Mesendoderm (in vitro differentiated cells): ENCODE data around the gene RADIL. TPM values are rescaled to one million over a fixed set of nuclear protein-coding genes. Genes with fewer than 3 reads are reported as not detected.

Experiments used
- DNase-seq: peaks from one replicate; pipeline ENCODE4 v3.0.0; 2013
- H2AK5ac ChIP-seq: 2 replicates; pipeline ENCODE4 v1.6.1; 2013; ENCODE audit warnings: low read length, inconsistent platforms
- H2BK120ac ChIP-seq: 2 replicates; pipeline ENCODE4 v1.6.1; 2013; ENCODE audit warnings: low read depth, mild to moderate bottlenecking, low read length, moderate library complexity, mixed read lengths
- H2BK15ac ChIP-seq: replicated peaks from 2 replicates; pipeline ENCODE4 v1.6.1; 2013; ENCODE audit warnings: low read depth, mild to moderate bottlenecking, moderate library complexity
- H2BK5ac ChIP-seq: 2 replicates; pipeline ENCODE4 v1.6.1; 2013; ENCODE audit warnings: low read length, inconsistent platforms
- H3K18ac ChIP-seq: 2 replicates; pipeline ENCODE4 v1.6.1; 2013; ENCODE audit warnings: mild to moderate bottlenecking, low read length, mixed read lengths
- H3K23ac ChIP-seq: one replicate; pipeline ENCODE4 v1.6.1; 2013; ENCODE audit warnings: low read length
- H3K27ac ChIP-seq: 2 replicates; pipeline ENCODE4 v1.5.1; 2013; ENCODE audit warnings: low read depth, mild to moderate bottlenecking, inconsistent platforms, low read length, moderate library complexity
- H3K27me3 ChIP-seq: 2 replicates; pipeline ENCODE4 v1.6.1; 2013; ENCODE audit warnings: low read length, control low read depth, mild to moderate bottlenecking, inconsistent platforms; ENCODE audit not compliant: insufficient read depth, poor library complexity
- H3K36me3 ChIP-seq: 2 replicates; pipeline ENCODE4 v1.6.1; 2013; ENCODE audit warnings: low read length, inconsistent platforms; ENCODE audit not compliant: control insufficient read depth, insufficient read depth
- H3K4ac ChIP-seq: one replicate; pipeline ENCODE4 v1.6.1; 2013; ENCODE audit warnings: low read depth, mild to moderate bottlenecking, low read length, moderate library complexity
- H3K4me1 ChIP-seq: 2 replicates; pipeline ENCODE4 v1.6.1; 2013; ENCODE audit warnings: low read depth, low read length, inconsistent platforms; ENCODE audit not compliant: control insufficient read depth
- H3K4me2 ChIP-seq: 2 replicates; pipeline ENCODE4 v1.6.1; 2013; ENCODE audit warnings: low read length
- H3K4me3 ChIP-seq: 2 replicates; pipeline ENCODE4 v1.5.1; 2013; ENCODE audit warnings: mild to moderate bottlenecking, low read length
- H3K56ac ChIP-seq: one replicate; pipeline ENCODE4 v1.6.1; 2013; ENCODE audit warnings: low read length
- H3K79me1 ChIP-seq: 2 replicates; pipeline ENCODE4 v1.6.1; 2013; ENCODE audit warnings: low read length, inconsistent platforms
- H3K79me2 ChIP-seq: 2 replicates; pipeline ENCODE4 v1.6.1; 2013; ENCODE audit warnings: mild to moderate bottlenecking, low read length; ENCODE audit not compliant: control insufficient read depth, insufficient read depth
- H3K9ac ChIP-seq: 2 replicates; pipeline ENCODE4 v1.6.1; 2013; ENCODE audit warnings: low read length, inconsistent platforms
- H4K5ac ChIP-seq: one replicate; pipeline ENCODE4 v1.6.1; 2013; ENCODE audit warnings: low read length
- H4K8ac ChIP-seq: one replicate; pipeline ENCODE4 v1.6.1; 2013; ENCODE audit warnings: low read depth, mild to moderate bottlenecking, control low read depth, low read length, moderate library complexity
- WGBS: extraction: QIAGEN DNeasy Blood & Tissue Kit; methylation state at CpG from one replicate; pipeline ENCODE4 v1.1.7; 2013; ENCODE audit warnings: low lambda C conversion rate, missing lambda C conversion rate; ENCODE audit not compliant: insufficient coverage; ENCODE audit errors: extremely low coverage; 5-methylcytosine and 5-hydroxymethylcytosine counted together
- polyA plus RNA-seq, 2 experiments: library from polyadenylated mRNA; stranded (reverse); fragments of 200-250 nt; gene quantifications; one replicate each; pipeline ENCODE4 v1.2.3, GENCODE V29; 2013

Gene RADIL
- polyA plus RNA-seq (2013, experiment 1 of 2), result 1.6 TPM
- 1.4 TPM for polyA plus RNA-seq (2013, experiment 2 of 2)

GRCh38 chr7:4883372-4884144 lies at the start of gene RADIL:
Gene RADIL (minus strand): TSS chr7:4883716. CDS start chr7:4878139, 5,577 bp downstream.
- H3K4ac ChIP-seq, result no peak within 1 kb of the TSS
- no peak within 1 kb of the TSS for H4K5ac ChIP-seq
- no peak within 1 kb of the TSS for H3K27ac ChIP-seq
- H3K4me3 ChIP-seq, result peak within 1 kb of the TSS; percentile 40
- no peaks in the 10 kb centered on the region for H3K4me1 ChIP-seq
- peak within 1 kb of the TSS; percentile 73 for H3K4me2 ChIP-seq
- no CpG with 5 or more reads among the region's 72 CpGs for WGBS
- peak; percentile 96 for DNase-seq
- no peaks in the 10 kb centered on the region for H3K79me1 ChIP-seq
- no peak within 1 kb of the TSS for H2BK120ac ChIP-seq
- no peaks in the 10 kb centered on the region for H3K79me2 ChIP-seq
- H2AK5ac ChIP-seq, result no peak within 1 kb of the TSS
- H4K8ac ChIP-seq, result no peak within 1 kb of the TSS
- peak within 1 kb of the TSS; percentile 85 for H3K56ac ChIP-seq
- H2BK5ac ChIP-seq, result no peak within 1 kb of the TSS
- H3K9ac ChIP-seq, result peak within 1 kb of the TSS; percentile 68
- H3K18ac ChIP-seq, result peak within 1 kb of the TSS; percentile 91
- no peaks in the 10 kb centered on the region for H3K27me3 ChIP-seq
- no peak within 1 kb of the TSS for H2BK15ac ChIP-seq
- H3K36me3 ChIP-seq, result no peaks in the 10 kb centered on the region
- no peak within 1 kb of the TSS for H3K23ac ChIP-seq

- Histone ChIP-seq H3K4me2 (no peak overlapping the region), H3K79me2 (no peaks in the 10 kb centered on the region), H3K36me3 (no peaks in the 10 kb centered on the region), H3K9ac (no peak overlapping the region), H2BK15ac (no peak overlapping the region), H3K4ac (no peak overlapping the region), H3K27me3 (no peaks in the 10 kb centered on the region), H4K8ac (no peak overlapping the region), H4K5ac (no peak overlapping the region), H2AK5ac (no peak overlapping the region), H3K56ac (no peak overlapping the region), H2BK5ac (no peak overlapping the region), H3K4me1 (no peaks in the 10 kb centered on the region), H3K79me1 (no peaks in the 10 kb centered on the region), H3K23ac (no peak overlapping the region), H2BK120ac (no peak overlapping the region), H3K4me3 (no peak overlapping the region), H3K27ac (no peak overlapping the region), H3K18ac (no peak overlapping the region)
- peak; percentile 55 for DNase-seq
- WGBS, result no CpG with 5 or more reads among the region's 12 CpGs
Measured at GRCh38 chr7:4931943-4932342, 48.4 kb upstream of the RADIL start.

DNA sequence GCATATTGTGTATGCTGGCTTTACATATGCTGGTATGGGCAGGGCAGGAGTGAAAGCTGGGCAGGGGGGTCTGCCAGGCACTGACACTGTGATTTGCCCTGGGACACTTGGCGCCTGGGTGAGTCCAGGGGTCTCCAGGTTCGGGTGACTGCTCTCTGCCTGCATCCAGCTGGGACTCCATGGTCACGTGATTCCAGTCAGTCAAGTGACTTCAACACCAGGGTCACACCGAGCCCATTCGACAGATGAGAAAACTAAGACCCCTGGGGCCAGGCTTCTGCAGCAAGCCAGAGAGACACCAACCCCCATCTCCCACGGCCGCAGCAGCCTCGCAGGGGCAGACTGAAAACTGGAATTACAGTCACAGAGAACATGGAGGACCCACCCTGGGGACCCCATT lies 45.5 kb upstream of the RADIL start:
- H4K5ac ChIP-seq, result no peak overlapping the region
- H3K4me2 ChIP-seq, result no peak overlapping the region
- DNase-seq, result no peak
- H3K36me3 ChIP-seq, result no peaks in the 10 kb centered on the region
- no peak overlapping the region for H3K56ac ChIP-seq
- H3K4me3 ChIP-seq, result no peak overlapping the region
- H2AK5ac ChIP-seq, result no peak overlapping the region
- no peak overlapping the region for H4K8ac ChIP-seq
- no peak overlapping the region for H3K9ac ChIP-seq
- no peak overlapping the region for H3K23ac ChIP-seq
- no peak overlapping the region for H2BK120ac ChIP-seq
- H3K4me1 ChIP-seq, result no peaks in the 10 kb centered on the region
- H3K27me3 ChIP-seq, result no peaks in the 10 kb centered on the region
- H3K27ac ChIP-seq, result no peak overlapping the region
- H3K79me1 ChIP-seq, result no peaks in the 10 kb centered on the region
- WGBS, result no CpG with 5 or more reads among the region's 8 CpGs
- no peak overlapping the region for H3K18ac ChIP-seq
- H3K4ac ChIP-seq, result no peak overlapping the region
- no peaks in the 10 kb centered on the region for H3K79me2 ChIP-seq
- no peak overlapping the region for H2BK15ac ChIP-seq
- no peak overlapping the region for H2BK5ac ChIP-seq

DNA sequence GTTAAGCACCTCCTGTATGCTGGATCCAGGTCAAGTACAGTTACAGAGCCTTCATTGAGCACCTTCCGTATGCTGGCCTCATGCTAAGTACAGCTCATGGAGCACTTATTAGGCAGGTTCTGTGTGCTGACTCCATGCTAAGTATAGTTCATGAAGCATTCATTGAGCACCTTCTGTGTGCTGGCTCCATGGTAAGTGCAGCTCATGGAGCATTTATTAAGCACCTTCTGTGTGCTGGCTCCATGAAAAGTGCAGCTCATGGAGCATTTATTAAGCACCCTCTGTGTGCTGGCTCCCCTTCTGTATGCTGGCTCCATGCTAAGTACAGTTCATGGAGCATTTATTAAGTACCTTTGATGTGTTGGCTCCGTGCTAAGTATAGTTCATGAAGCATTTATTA lies 44.9 kb upstream of the RADIL start:
- no peak overlapping the region for H3K23ac ChIP-seq
- no peaks in the 10 kb centered on the region for H3K4me1 ChIP-seq
- no peak overlapping the region for H3K27ac ChIP-seq
- no peak overlapping the region for H2BK120ac ChIP-seq
- no peak overlapping the region for H2AK5ac ChIP-seq
- WGBS, result no CpG with 5 or more reads among the region's 2 CpGs
- H3K4me2 ChIP-seq, result no peak overlapping the region
- no peak overlapping the region for H3K18ac ChIP-seq
- H4K8ac ChIP-seq, result no peak overlapping the region
- H3K56ac ChIP-seq, result no peak overlapping the region
- no peak overlapping the region for H2BK15ac ChIP-seq
- H3K79me1 ChIP-seq, result no peaks in the 10 kb centered on the region
- no peaks in the 10 kb centered on the region for H3K79me2 ChIP-seq
- H2BK5ac ChIP-seq, result no peak overlapping the region
- no peaks in the 10 kb centered on the region for H3K36me3 ChIP-seq
- DNase-seq, result no peak
- no peak overlapping the region for H3K4ac ChIP-seq
- H4K5ac ChIP-seq, result no peak overlapping the region
- no peaks in the 10 kb centered on the region for H3K27me3 ChIP-seq
- no peak overlapping the region for H3K4me3 ChIP-seq
- no peak overlapping the region for H3K9ac ChIP-seq

DNA sequence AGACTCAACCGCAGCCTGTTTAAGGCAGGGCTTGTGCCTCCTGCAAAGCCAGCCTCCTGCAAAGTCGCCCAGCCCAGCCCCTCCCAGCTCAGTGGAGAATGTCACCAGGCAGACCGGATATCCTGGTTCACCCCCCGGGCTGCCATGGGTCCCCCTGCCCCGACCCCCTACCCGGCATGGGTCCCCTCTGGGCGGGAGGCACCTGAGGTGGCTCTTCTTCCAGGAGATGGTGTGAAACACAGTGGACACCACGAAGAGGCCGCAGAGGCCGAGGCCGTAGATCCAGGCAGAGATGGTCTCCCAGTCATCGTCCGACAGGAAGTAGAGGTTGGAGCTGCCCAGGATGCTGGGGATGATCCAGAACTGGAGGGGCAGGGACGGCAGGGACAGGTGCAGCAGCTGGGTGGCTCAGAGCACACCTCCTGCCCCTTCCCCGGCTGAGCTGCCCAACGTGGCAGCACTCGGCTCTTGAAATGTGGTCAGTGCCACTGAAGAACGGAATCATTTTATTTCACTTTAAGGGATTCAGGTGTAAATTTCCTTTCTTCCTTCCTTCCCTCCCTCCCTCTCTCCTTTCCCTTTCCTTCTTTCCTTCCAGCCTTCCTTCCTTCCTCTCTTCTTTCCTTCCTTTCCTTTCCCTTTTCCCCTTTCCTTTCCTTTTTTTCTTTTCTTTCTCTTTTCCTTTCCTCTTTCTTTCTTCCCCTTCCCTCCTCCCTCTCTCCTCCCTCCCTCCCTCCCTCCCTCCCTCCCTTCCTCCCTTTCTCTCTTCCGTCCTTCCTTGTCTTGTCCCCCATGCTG lies 36.7 kb upstream of the RADIL start:
- Histone ChIP-seq H3K27ac (no peak overlapping the region), H2BK15ac (no peak overlapping the region)
- WGBS, result no CpG with 5 or more reads among the region's 19 CpGs

More for the DNA sequence above, 36.7 kb upstream of the RADIL start:
- Histone ChIP-seq H3K4me3 (no peak overlapping the region), H2BK120ac (no peak overlapping the region), H3K79me2 (no peaks in the 10 kb centered on the region), H4K5ac (no peak overlapping the region), H3K23ac (no peak overlapping the region), H3K56ac (no peak overlapping the region), H3K27me3 (no peaks in the 10 kb centered on the region), H2BK5ac (no peak overlapping the region), H3K4me2 (no peak overlapping the region), H2AK5ac (no peak overlapping the region), H3K36me3 (no peaks in the 10 kb centered on the region), H3K79me1 (no peaks in the 10 kb centered on the region), H3K9ac (no peak overlapping the region), H4K8ac (no peak overlapping the region), H3K4ac (no peak overlapping the region), H3K4me1 (no peaks in the 10 kb centered on the region), H3K18ac (no peak overlapping the region)
- no peak for DNase-seq
